Measurements from ENCODE around the gene ZNF594. TPM values are rescaled to one million over a fixed set of nuclear protein-coding genes. Genes with fewer than 3 reads are reported as not detected.
"Not testable (repeated sequence)": the region's sequence is repeated elsewhere in the genome, so short reads cannot be mapped to it uniquely, and the experiment has no call there.

Gene ZNF594
- total RNA-seq, 4 donors from 2014 or later: 2.4 to 5.0 (median 3.8) TPM

DNA sequence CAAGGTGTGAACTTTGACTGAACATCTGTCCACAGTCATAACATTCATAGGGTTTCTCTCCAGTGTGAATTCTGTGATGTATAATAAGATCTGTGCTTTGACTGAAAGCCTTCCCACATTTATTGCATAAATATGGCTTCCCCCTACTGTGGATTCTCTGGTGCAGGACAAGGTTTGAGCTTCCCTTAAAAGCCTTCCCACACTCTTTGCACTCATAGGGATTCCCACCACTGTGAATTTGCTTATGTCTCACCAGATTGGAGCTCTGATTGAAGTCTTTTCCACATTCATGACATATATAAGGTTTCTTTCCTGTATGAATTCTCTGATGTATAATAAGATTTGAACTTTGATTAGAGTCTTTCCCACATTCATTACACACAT is 8.3 kb downstream of the ZNF594 start:
- no peak for DNase-seq (ENCODE audit: low spot score in 2 of 2)
- TF ChIP-seq, protein P1, sequence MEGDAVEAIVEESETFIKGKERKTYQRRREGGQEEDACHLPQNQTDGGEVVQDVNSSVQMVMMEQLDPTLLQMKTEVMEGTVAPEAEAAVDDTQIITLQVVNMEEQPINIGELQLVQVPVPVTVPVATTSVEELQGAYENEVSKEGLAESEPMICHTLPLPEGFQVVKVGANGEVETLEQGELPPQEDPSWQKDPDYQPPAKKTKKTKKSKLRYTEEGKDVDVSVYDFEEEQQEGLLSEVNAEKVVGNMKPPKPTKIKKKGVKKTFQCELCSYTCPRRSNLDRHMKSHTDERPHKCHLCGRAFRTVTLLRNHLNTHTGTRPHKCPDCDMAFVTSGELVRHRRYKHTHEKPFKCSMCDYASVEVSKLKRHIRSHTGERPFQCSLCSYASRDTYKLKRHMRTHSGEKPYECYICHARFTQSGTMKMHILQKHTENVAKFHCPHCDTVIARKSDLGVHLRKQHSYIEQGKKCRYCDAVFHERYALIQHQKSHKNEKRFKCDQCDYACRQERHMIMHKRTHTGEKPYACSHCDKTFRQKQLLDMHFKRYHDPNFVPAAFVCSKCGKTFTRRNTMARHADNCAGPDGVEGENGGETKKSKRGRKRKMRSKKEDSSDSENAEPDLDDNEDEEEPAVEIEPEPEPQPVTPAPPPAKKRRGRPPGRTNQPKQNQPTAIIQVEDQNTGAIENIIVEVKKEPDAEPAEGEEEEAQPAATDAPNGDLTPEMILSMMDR (IDR thresholded peaks at IDR 0.05): no peak
- TF ChIP-seq POLR2A (IDR thresholded peaks at IDR 0.05): no peak
- no peak overlapping the region for H3K4me3 ChIP-seq (ENCODE audit: low read depth, poor library complexity, severe bottlenecking)
- intact Hi-C loops (cut with DNase I; ENCODE audit: low total_unique reads): no loop called here

DNA sequence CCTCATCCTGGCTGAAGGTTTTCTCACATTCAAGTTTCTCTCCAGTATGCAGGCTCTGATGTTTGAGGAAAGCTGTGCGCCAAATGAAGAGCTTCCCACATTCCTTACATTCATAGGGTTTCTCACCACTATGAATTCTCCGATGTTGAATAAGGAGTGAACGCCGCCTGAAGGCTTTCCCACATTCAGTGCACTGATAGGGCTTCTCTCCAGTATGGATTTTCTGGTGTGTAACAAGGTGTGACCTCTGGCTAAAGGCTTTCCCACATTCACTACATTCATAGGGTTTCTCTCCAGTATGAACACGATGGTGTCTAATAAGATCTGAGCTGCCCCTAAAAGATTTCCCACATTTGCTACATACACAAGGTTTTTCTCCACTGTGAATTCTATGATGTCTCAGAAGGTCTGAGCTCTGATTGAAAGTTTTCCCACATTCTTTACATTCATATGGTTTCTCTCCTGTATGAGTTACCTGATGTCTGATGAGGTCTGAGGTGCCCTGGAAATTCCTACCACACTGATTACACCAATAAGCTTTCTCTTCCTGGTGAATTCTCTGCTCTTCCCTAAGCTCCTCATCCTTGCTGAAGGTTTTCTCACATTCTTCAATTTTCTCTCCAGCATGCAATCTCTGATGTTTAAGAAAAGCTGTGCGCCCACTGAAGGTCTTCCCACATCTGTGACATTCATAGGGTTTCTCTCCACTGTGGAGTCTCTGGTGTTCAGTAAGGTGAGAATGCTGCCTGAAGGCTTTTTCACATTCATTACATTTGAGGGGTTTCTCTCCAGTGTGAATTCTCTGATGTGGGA is 8.9 kb downstream of the ZNF594 start:
- TF ChIP-seq, protein P1 (IDR thresholded peaks at IDR 0.05): no peak
- no peak for TF ChIP-seq POLR2A (IDR thresholded peaks at IDR 0.05)
- intact Hi-C loops (cut with DNase I; ENCODE audit: low total_unique reads): no loop called here
- DNase-seq (ENCODE audit: low spot score in 2 of 2): no peak
- H3K4me3 ChIP-seq (ENCODE audit: low read depth, poor library complexity, severe bottlenecking): no peak overlapping the region
- 91 to 99% methylated on average over 6 of the region's 6 CpGs for WGBS, 2 donors

DNA sequence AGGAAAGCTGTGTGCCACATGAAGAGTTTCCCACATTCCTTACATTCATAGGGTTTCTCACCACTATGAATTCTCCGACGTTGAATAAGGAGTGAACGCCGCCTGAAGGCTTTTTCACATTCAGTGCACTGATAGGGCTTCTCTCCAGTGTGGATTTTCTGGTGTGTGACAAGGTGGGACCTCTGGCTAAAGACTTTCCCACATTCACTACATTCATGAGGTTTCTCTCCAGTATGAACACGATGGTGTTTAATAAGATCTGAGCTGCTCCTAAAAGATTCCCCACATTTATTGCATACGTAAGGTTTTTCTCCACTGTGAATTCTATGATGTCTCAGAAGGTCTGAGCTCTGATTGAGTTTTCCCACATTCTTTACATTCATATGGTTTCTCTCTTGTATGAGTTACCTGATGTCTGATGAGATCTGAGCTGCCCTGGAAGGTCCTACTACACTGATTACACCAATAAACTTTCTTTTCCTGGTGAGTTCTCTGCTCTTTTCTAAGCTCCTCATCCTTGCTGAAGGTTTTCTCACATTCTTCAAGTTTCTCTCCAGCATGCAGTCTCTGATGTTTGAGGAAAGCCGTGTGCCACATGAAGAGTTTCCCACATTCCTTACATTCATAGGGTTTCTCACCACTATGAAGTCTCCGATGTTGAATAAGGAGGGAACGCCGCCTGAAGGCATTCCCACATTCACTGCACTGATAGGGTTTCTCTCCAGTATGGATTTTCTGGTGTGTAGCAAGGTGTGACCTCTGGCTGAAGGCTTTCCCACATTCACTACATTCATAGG is 10.0 kb downstream of the ZNF594 start:
- intact Hi-C loops (cut with DNase I; ENCODE audit: low total_unique reads): no loop called here
- WGBS, 2 donors: 96 to 98% methylated on average over 10 of the region's 10 CpGs
- H3K4me3 ChIP-seq (ENCODE audit: low read depth, poor library complexity, severe bottlenecking): no peak overlapping the region
- DNase-seq (ENCODE audit: low spot score in 2 of 2): no peak
- TF ChIP-seq, protein P1 (IDR thresholded peaks at IDR 0.05): no peak
- TF ChIP-seq POLR2A (IDR thresholded peaks at IDR 0.05): no peak

DNA sequence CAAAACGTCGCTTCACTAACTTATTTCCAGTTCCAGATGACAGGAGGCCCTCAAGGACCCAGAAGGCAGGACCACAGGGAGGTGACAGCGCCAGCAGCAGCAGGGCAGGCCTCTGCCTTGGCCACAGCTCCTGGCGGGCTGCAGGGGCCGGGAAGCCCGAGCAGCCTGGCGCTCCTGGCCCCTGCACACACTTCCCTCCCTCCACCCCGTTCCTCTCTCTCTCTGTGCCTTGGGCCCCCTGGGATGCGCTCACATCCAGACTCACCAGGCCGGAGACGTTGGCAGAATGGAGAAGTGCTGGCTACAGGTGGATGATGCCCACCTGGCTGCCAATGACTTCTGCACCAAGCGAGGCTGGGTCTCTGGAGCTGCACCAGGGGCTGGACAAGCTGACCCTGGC is 12.7 kb downstream of the ZNF594 start:
- TF ChIP-seq, protein P1 (IDR thresholded peaks at IDR 0.05): no peak
- no peak for TF ChIP-seq POLR2A (IDR thresholded peaks at IDR 0.05)
- no peak overlapping the region for H3K4me3 ChIP-seq (ENCODE audit: low read depth, poor library complexity, severe bottlenecking)
- no peak for DNase-seq (ENCODE audit: low spot score in 2 of 2)
- intact Hi-C loops (cut with DNase I; ENCODE audit: low total_unique reads): no loop called here
- WGBS, 2 donors: 92 to 98% methylated on average over 11 to 12 of the region's 12 CpGs

DNA sequence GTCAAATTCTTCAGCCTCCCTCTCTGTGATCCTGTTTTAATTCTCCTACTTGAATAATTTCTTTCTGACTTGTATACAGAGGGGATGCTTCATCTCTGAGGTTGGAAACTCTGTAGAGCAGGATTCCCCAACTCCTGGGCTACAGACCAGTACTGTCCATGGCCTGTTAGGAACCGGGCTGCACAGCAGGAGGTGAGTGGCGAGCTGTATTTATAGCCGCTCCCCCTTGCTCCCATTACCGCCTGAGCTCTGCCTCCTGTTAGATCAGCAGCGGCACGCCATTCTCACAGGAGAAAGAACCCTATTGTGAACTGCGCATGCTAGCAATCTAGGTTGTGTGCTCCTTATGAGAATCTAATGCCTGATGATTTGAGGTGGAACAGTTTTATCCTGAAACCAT is 16.6 kb downstream of the ZNF594 start:
- 90 to 98% methylated on average over 7 of the region's 7 CpGs for WGBS, 2 donors
- H3K4me3 ChIP-seq (ENCODE audit: low read depth, poor library complexity, severe bottlenecking); intact Hi-C loops (cut with DNase I; ENCODE audit: low total_unique reads); DNase-seq (ENCODE audit: low spot score in 2 of 2): not testable (repeated sequence)

DNA sequence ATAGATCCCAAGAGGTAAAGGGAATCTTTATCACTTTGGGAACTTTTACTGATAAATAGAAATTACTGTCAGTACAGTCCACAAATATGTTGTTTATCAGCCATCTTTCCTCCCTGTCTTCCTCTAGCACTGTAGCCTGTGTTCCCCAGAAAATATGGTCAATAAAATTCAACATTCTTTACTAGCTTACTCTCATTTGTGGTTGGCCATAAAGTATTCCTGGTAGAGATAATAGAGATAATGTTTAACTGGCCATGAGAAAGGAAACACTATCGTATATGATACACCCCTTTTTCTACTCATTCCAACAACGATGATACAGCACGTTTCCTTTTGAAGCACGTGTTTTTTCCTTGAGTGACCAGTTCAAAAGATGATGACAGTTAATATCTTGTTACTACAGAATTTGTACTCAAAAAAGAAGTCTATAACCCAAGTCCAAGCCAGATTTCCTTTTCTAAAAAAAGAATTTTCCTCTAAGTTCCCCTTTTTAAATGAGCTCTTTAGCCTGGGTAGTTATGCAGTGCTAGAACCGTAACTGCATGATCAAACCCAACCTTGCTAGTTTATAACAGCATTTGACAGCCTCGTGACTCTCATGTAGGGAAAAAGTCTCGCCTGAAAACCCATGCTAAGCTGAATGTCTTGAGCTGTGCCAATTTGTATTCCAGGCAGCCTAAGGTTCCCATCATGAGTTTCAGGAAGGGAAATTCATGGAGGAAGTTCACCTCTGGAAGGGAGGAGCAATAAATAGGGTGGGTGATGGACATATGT is 25.7 kb downstream of the ZNF594 start:
- H3K4me3 ChIP-seq (ENCODE audit: low read depth, poor library complexity, severe bottlenecking); DNase-seq (ENCODE audit: low spot score in 2 of 2); intact Hi-C loops (cut with DNase I; ENCODE audit: low total_unique reads): not testable (repeated sequence)
- WGBS, 2 donors: 69 to 72% methylated on average over 5 to 7 of the region's 7 CpGs

Data from lower leg skin (tissue), 4 donors.